Activated T-cell treated with anti-CD3 and anti-CD28 coated beads for 4 hours (primary cell): ENCODE data around the gene CLMP.

ENCODE experiments used
- DNase-seq: peaks from one replicate; pipeline ENCODE4 v3.0.0-alpha.2; 2020

CLMP gene

DNA sequence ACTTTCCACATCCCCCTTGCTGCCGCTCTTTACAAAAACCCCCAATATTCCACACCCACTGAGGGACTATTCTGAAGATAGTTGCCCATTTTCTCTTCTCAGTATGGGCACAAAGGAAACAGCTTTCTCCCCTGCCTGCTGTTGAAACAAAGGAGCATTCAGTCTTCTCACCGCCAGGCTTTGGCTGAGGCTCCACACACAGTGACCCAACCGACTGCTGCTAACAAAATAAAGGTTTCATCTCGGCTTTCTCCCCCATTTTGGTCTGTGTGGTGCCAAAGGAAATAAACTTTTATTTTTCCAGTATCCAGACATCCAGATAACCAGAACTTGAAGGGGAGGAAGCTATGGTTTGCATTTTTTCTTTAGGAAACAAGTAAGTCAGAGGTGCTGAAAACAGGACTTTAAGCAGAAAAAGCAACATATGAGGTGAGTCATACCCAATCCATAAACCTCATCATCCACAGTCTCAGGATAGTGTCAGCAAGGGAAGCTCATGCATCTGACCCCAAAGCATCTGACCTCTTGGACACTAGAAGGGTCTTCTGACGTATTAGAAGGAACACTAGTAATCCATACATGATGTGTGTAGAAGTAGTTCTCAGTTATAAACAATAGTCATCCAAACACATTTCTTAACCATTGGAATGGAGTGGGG lies 6.4 kb downstream of the CLMP start:
- no peak for DNase-seq

DNA sequence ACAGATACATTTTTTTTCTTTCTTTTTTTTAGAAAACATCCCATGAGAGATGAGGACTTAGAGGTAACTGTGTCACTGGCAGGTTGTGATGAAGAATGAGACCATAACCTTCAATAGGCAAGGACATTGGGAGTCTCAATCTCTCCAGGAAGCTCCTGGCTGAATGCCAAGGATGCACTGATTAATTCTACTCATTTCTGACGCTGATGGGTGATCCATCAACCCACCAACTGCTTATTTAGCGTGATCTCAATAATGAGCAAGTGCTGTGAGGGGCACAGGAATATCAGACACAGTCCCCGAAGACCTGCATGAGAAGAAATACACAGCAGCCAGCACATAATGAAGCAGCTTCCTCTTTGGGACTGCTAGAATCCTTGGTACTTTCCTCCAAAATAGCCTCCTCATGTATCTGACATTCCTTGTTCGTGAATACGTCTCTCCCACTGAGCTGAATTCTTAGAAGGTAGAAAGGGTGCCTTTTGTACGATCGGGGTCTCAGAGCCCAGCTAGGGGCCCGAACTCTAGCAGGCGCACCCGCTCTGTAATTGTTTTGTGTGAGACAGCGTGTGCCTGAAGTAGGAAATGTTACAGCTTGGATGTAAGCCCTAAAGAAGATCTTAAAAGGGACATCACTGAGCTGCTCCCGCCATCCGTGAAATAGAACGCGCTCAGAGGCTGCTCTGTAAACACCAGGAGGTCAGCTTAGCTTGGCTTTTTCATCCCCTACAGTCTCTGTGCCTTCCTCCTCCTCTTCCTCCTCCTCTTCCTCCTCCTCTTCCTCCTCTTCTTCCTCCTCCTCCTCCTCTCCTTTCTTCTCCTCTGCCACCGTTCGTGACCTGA lies 7.2 kb downstream of the CLMP start:
- DNase-seq: no peak

DNA sequence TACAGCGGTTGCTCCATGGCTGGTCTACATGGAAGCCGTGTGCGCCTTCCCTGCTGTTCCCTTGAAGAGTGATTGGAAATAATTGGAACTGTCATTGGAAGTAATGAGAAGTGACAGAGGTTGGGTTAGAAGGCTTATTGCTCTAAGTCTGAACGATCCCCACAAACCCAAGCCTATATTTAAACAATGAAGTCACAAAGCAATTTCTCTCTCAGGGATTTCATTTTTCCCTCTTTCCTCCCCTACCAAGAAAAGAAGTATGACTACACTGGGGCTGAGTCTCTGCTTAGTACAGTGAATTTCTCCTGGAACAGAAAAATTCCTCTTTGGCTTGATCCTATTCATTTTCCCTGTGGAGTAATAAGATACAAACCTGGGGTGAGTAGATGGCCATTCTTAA lies 7.8 kb downstream of the CLMP start:
- no peak for DNase-seq

DNA sequence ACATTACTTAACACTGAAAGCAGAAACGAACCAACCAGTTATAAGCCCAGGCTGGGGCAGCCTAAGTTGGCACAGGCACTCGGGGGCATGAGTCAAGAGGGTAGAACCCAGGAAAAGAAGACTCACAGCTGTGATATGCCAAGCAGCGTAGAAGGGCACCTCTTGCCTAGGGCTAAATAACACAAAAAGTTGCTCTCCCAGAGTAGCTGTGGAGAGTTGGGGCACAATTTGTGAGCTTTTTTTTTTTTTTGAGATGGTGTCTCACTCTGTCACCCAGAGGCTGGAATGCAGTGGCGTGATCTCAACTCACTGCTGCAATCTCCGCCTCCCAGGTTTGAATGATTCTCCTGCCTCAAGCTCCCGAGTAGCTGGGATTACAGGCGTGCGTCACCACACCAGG lies 8.8 kb downstream of the CLMP start:
- DNase-seq: no peak

GRCh38 chr11:123185326-123185725 lies 9.7 kb downstream of the CLMP start:
- no peak for DNase-seq

DNA sequence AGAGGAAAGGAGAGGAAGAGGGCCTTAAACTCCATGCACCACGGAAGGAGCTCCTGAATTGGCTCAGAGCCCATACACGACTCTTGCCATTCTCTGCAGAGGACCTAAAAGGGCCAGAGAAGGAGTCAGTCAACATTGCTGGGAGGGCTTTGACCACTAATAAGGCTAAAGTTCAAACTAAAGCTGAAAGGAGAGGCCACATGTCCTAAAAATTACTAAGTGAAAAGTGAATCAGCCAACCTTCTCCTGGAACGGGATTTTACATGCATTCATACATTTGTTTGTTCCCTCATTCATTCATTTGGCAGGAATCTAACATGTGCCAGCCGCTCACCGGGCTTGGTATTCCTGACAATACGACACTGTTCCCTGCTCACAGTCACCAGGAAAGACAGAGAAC lies 10.5 kb downstream of the CLMP start:
- DNase-seq: no peak

GRCh38 chr11:123183391-123184099 lies 11.5 kb downstream of the CLMP start:
- DNase-seq: no peak

GRCh38 chr11:123181767-123182500 lies 13.1 kb downstream of the CLMP start:
- DNase-seq: no peak

GRCh38 chr11:123181075-123181474 lies 14.0 kb downstream of the CLMP start:
- no peak for DNase-seq

DNA sequence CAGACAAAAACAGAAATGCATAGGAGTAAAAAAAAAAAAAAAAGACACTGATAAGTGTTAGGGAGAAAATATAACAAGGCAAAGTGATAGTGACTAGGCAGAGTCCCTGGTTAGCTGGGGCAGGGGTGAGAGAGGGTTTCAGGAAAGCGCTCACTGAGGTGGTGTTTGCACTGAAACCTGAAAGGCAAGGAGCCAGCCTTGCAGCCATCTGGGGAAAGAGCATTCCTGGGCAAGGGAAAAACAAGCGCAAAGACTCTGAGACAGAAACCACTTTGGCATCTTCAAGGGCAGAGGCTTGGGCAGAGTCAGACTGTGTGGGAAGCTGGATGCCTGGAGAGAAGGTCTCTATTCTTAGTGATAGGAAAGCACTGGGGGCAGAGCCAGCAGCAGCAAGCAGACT lies 14.5 kb downstream of the CLMP start:
- DNase-seq: no peak

DNA sequence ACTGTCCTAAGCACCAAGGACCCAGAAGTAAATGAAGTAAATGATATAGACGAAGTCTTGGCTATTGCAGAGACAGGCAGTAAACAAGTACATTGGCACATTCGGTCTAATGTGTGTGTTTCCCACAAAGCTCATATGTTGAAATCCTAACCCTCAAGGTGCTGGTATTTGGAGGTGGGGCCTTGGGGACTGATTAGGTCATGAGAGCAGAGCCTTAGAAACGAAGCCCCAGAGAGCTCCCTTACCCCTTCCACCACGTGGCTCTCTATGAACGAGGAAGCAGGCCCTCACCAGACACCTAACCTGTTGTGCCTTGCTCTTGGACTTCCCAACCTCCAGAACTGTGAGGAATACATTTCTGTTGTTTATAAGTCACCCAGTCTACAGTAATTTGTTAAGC lies 14.9 kb downstream of the CLMP start:
- no peak for DNase-seq

GRCh38 chr11:123179586-123179985 lies 15.5 kb downstream of the CLMP start:
- DNase-seq: no peak

- no peak for DNase-seq
These were observed 16.9 kb downstream of the CLMP start for GRCh38 chr11:123178186-123178585.

GRCh38 chr11:123176785-123177184 lies 18.3 kb downstream of the CLMP start:
- no peak for DNase-seq

DNA sequence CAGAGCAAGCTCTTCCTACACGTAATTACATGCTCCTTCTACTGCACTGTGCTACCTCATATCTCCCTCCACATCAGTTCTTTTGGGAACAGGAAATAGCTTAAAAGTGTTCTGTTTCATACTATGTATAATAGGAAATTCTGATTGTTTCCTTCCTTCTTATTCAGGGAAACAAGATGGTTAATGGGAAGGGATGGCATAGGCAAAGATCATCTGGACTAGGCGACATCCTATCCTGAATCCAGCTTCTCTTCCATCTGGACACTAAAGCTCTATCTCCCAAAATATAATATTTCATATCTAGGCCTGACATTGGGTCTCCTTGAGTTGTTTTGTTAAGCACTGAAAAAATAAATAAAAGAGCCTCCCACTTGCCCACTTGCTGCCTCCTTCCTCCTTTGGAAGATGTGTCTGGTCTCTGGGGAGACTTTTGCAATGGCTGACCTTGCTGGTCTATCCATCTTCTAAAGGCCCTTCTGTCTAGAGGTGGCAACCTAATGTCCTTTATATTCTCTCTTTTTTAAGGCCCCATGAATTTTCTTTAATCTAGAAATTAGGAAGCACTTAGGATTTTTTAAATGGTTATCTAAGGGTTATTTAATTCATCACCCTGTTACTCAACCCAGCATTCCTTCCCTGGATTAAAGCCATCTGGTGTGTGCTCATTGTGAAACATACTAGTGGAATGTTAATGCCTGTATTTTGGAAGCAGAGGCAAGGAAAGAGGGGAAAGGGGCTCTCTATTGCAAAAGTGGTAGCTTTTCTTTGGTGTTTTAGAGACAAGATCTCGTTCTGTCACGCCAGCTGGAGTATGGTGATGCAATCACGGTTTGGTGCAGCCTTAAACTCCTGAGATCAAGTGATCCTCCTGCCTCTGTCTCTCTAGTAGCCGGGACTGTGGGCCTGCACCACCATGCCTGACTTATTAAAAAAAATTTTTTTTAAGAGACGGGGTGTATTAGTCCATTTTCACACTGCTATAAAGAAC lies 20.6 kb downstream of the CLMP start:
- DNase-seq: no peak

- no peak for DNase-seq
These were observed 21.2 kb downstream of the CLMP start for GRCh38 chr11:123173856-123174186.

- no peak for DNase-seq
These were observed 21.8 kb downstream of the CLMP start for GRCh38 chr11:123173040-123173855.

- no peak for DNase-seq
These were observed 24.1 kb downstream of the CLMP start for GRCh38 chr11:123170929-123171328.

GRCh38 chr11:123169821-123170220 lies 25.2 kb downstream of the CLMP start:
- no peak for DNase-seq

DNA sequence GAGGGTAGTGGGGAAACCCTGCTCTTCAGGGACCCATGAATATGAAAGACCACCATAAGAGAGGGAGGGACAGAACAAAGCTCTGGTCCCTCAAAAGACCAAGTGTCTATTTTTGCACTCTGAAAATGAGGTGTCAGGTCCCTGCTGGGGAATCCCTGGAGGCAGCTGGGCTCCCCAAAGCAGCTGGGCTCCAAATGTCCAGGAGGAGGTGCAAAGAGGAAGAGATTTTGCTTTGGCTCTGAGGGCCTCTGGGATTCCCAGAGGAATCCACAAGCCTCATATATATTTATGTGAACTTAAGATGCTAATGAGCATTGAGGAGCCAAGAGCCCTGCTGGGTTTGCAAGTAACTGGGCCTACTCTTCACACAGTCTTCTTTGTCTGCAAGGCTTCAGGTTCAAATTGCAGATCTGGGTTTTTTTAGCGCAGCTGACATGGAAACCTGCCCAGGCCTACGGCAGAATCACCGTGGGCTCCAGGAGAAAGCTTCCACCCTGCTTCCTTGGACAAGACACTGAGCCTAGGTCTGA lies 26.0 kb downstream of the CLMP start:
- no peak for DNase-seq

DNA sequence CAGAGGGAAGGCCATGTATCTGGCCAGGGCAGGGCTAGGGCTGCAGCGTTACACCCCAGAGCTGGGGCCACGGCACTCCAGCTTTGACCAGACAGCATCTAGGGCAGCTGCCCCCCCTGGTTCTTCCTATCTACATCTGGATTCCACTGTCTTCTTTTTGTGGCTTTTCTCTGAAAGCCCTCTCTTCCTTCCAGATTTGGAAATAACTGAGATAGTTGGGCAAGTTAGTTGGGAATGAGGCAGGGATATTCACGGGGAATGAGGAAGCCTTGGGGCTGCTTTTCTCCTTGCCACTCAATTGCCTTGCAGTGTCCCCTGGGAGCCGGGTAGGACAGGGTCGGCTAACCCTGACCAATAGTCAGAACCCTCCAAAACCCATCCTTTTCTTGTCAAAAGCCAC lies 26.8 kb downstream of the CLMP start:
- no peak for DNase-seq
